SK-N-SH (cell line): Measurements from ENCODE around the gene STK31.

ENCODE experiments used
- EP300 ChIP-seq, 2 experiments: IDR thresholded peaks; 2 replicates each; pipeline versions ENCODE4 v1.4.0 to v1.6.1; 2012; ENCODE audit warnings: borderline replicate concordance in 1 of 2, low read depth in 1 of 2, low read length in 1 of 2
- FOXJ3 ChIP-seq: sonication (generic); formaldehyde crosslinking; IDR thresholded peaks from 2 replicates; pipeline ENCODE4 v1.5.1; 2020; ENCODE audit warnings: mild to moderate bottlenecking, missing genetic modification reagents
- JUND ChIP-seq: IDR thresholded peaks from 2 replicates; pipeline ENCODE4 v1.4.0; 2012
- RAD21 ChIP-seq: IDR thresholded peaks from 2 replicates; pipeline ENCODE4 v1.6.1; 2012; ENCODE audit warnings: mild to moderate bottlenecking, low read length
- RCOR1 ChIP-seq: fragments of 150-350 bp; IDR thresholded peaks from 2 replicates; pipeline ENCODE4 v1.6.1; 2017; ENCODE audit warnings: antibody characterized with exemption, low read length
- TF ChIP-seq, protein P1 (sequence below): fragments of 200-600 bp; sonication (generic); IDR thresholded peaks from 2 replicates; pipeline ENCODE4 v1.6.1; 2017; ENCODE audit warnings: antibody characterized with exemption, mild to moderate bottlenecking, moderate library complexity
- TF ChIP-seq, protein P2 (sequence below): IDR thresholded peaks from 2 replicates; pipeline ENCODE4 v1.6.1; 2012; ENCODE audit warnings: mild to moderate bottlenecking, low read depth, low read length, moderate library complexity

DNA sequence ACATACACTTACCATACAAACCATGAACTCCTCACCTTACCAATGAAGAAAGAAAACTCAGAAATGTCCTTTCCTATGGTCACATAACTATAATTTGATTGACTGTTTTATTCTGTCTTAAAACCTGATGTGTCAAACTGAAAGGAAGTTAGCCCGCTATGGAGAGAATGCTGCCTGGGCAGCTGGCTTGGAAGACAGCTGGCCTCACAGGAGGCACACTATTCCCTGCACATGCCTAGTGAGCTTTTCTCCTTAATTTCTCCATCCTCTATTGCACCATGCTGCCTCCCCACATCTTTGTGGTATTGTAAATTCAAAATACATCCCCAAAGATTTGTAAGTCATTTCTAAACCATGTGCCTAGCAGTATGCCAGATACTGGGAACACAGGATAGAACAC, 163.3 kb downstream of the STK31 start:
- TF ChIP-seq, protein P1, sequence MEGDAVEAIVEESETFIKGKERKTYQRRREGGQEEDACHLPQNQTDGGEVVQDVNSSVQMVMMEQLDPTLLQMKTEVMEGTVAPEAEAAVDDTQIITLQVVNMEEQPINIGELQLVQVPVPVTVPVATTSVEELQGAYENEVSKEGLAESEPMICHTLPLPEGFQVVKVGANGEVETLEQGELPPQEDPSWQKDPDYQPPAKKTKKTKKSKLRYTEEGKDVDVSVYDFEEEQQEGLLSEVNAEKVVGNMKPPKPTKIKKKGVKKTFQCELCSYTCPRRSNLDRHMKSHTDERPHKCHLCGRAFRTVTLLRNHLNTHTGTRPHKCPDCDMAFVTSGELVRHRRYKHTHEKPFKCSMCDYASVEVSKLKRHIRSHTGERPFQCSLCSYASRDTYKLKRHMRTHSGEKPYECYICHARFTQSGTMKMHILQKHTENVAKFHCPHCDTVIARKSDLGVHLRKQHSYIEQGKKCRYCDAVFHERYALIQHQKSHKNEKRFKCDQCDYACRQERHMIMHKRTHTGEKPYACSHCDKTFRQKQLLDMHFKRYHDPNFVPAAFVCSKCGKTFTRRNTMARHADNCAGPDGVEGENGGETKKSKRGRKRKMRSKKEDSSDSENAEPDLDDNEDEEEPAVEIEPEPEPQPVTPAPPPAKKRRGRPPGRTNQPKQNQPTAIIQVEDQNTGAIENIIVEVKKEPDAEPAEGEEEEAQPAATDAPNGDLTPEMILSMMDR = no peak
- TF ChIP-seq RCOR1 (no peak), FOXJ3 (CRISPR knock-in tag) (no peak), EP300 (IDR thresholded peaks at IDR 0.05; ENCODE audit: borderline replicate concordance in 1 of 2, low read depth in 1 of 2, low read length in 1 of 2) (no peak), JUND (no peak), RAD21 (no peak)
- TF ChIP-seq, protein P2, sequence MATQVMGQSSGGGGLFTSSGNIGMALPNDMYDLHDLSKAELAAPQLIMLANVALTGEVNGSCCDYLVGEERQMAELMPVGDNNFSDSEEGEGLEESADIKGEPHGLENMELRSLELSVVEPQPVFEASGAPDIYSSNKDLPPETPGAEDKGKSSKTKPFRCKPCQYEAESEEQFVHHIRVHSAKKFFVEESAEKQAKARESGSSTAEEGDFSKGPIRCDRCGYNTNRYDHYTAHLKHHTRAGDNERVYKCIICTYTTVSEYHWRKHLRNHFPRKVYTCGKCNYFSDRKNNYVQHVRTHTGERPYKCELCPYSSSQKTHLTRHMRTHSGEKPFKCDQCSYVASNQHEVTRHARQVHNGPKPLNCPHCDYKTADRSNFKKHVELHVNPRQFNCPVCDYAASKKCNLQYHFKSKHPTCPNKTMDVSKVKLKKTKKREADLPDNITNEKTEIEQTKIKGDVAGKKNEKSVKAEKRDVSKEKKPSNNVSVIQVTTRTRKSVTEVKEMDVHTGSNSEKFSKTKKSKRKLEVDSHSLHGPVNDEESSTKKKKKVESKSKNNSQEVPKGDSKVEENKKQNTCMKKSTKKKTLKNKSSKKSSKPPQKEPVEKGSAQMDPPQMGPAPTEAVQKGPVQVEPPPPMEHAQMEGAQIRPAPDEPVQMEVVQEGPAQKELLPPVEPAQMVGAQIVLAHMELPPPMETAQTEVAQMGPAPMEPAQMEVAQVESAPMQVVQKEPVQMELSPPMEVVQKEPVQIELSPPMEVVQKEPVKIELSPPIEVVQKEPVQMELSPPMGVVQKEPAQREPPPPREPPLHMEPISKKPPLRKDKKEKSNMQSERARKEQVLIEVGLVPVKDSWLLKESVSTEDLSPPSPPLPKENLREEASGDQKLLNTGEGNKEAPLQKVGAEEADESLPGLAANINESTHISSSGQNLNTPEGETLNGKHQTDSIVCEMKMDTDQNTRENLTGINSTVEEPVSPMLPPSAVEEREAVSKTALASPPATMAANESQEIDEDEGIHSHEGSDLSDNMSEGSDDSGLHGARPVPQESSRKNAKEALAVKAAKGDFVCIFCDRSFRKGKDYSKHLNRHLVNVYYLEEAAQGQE = no peak
